OCI-LY7 (cell line): ENCODE results near the gene IL17D. TPM values are rescaled to one million over a fixed set of nuclear protein-coding genes. Genes with fewer than 3 reads are reported as not detected.

ENCODE experiments used
- total RNA-seq, 2 experiments: library from RNA; depleted of rRNA in 1 of 2; stranded (reverse); fragments of >200 nt in 1 of 2; shearing (Covaris generic) in 1 of 2; gene quantifications; 2 replicates each; pipeline ENCODE4 v1.2.3, GENCODE V29; 2014 to 2022

Gene IL17D
- total RNA-seq, 2 experiments from 2014 or later: 0.51 to 1.1 TPM

Other genes with a start within 250 kb of the IL17D start
- gene CRYL1, start 177.8 kb upstream of the IL17D start, total RNA-seq (2014; rRNA removed; shearing (Covaris generic)): not detected in 2 replicates
- 0.57 TPM in 1 of 2 replicates, not detected in the other for gene CRYL1, start 177.8 kb upstream of the IL17D start, total RNA-seq (2022)
- 6.7 and 6.9 TPM in 2 replicates for gene IFT88, start 136.5 kb upstream of the IL17D start, total RNA-seq (2014; rRNA removed; shearing (Covaris generic))
- 6.1 and 10.2 TPM in 2 replicates for gene IFT88, start 136.5 kb upstream of the IL17D start, total RNA-seq (2022)
- 1.3 and 2.5 TPM in 2 replicates for gene EEF1AKMT1, start 70.3 kb downstream of the IL17D start, total RNA-seq (2014; rRNA removed; shearing (Covaris generic))
- 1.5 and 3.2 TPM in 2 replicates for gene EEF1AKMT1, start 70.3 kb downstream of the IL17D start, total RNA-seq (2022)
- gene XPO4, start 199.0 kb downstream of the IL17D start, total RNA-seq (2014; rRNA removed; shearing (Covaris generic)): 20.6 and 22.9 TPM in 2 replicates
- 23.4 and 26.9 TPM in 2 replicates for gene XPO4, start 199.0 kb downstream of the IL17D start, total RNA-seq (2022)